ENCODE measurements around the gene TMEM132A. TPM values are rescaled to one million over a fixed set of nuclear protein-coding genes. Genes with fewer than 3 reads are reported as not detected.
A peak's percentile ranks its signal among the peaks of the same experiment; 100 is the strongest.

The TMEM132A gene
- total and polyA plus RNA-seq, 2 of the 13 experiments (the other 11 are each of a cell fraction or from before 2014, with no cell fraction given) = 11.1 to 32.9 TPM

DNA sequence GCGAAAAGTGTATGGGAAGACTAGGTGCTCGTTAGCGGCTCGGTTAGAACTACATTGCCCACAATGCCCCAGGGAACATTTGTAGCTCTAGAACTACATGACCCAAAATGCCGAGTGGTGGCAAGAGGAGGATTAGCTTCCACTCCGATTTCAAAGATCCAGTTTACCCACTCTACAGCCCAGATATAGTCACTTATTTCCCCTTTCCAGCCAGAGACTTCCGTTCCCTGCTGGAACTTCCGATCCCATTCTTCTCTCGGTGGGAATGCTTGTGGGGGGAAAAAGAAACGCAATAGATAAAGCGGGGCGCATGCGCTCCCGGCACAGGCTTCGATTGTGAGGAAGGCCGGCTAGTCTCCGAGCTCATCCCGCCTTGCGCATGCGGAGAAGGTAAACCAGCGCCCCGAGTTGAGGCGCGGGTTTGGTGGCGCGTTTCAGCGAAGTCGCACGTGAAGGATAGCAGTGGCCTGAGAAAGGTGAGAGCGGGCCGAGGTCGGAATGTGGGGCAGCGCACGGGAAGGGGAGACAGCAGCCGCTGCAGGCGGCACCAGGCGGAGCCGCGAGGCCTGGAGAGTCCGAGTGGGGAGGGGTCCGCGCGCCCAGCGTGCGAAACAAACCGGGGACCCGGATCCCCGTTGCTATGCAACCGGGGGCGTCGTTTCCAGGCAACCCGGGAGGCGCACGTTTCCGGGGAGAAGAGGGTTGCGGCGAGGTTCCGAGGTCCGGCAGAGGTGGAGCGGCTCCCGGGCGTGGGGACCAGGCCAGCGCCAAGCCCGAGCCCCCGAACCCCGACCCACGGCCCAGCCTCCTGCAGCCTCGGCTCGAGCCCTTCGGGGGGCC lies 10.2 kb upstream of the TMEM132A start, which contains the start of gene TMEM109:
Gene TMEM109, plus strand, starts transcription at position 366 of the 840 bp plus-strand sequence. CDS start 5,536 bp downstream, outside the sequence.
- H3K9ac ChIP-seq (ENCODE audit: insufficient read depth, low read depth, low read length) = peak within 1 kb of the TSS; percentile 62
- peak within 1 kb of the TSS; percentile 64 for H3K27ac ChIP-seq (ENCODE audit: extremely low read length, insufficient read depth, low read length)
- peak; percentile 68 for DNase-seq (ENCODE audit: low spot score)
- peak within 1 kb of the TSS; percentile 64 for H3K4me2 ChIP-seq (ENCODE audit: low read depth, low read length)
- 58% methylated on average over 58 of the region's 70 CpGs for WGBS (ENCODE audit: low lambda C conversion rate)
- intact Hi-C loops (cut with micrococcal nuclease; ENCODE audit: unreplicated experiment) (no loop called here), in situ Hi-C loops (cut with HindIII; ENCODE audit: extremely low pct_ligation_motif_present, low pct_unique_long_range_greater_than_20kb) (no loop called here)
- CTCF ChIA-PET (ENCODE audit: low intra/inter-chr PET ratio, low total read pairs) = no interaction called here
- H3K9me3 ChIP-seq (ENCODE audit: low read length) = no peaks in the 10 kb centered on the region
- peak within 1 kb of the TSS; percentile 24 to 62 (median 53); a peak in 5 of 6 replicates for H3K4me3 ChIP-seq (replicated peaks in 1 of 3; ENCODE audit: insufficient read depth in 1 of 3, low read depth in 2 of 3, low read length in 3 of 3)
- POLR2A ChIA-PET = interaction anchor here (1.0 to 1.5 kb wide), 4 partner anchors 9 to 63 kb away, joined by 3 to 7 read pairs (median 4); partner anchors contain the start of gene TMEM132A
- H3K36me3 ChIP-seq (replicated peaks in 1 of 2; ENCODE audit: control insufficient read depth in 1 of 2, insufficient read depth in 2 of 2, low read length in 2 of 2) = no peaks in the 10 kb centered on the region
- H2AFZ ChIP-seq (ENCODE audit: low read length) = peak within 1 kb of the TSS; percentile 79
- FAIRE-seq = peak; percentile 79
- BruUV-seq (replicated peaks) = TSS peak; percentile 63
- no peaks in the 10 kb centered on the region for H3K27me3 ChIP-seq (ENCODE audit: control insufficient read depth in 1 of 2, insufficient read depth in 2 of 2, low read length in 2 of 2)
- peaks cover 27% of the 10 kb centered on the region for H3K4me1 ChIP-seq (ENCODE audit: insufficient read depth, low read length)
- no peaks in the 10 kb centered on the region for H3K79me2 ChIP-seq (ENCODE audit: insufficient read depth, low read length)
- peak; percentile 92 for ATAC-seq
- H4K20me1 ChIP-seq (ENCODE audit: insufficient read depth, low read length) = no peaks in the 10 kb centered on the region
- TF ChIP-seq, protein P1, sequence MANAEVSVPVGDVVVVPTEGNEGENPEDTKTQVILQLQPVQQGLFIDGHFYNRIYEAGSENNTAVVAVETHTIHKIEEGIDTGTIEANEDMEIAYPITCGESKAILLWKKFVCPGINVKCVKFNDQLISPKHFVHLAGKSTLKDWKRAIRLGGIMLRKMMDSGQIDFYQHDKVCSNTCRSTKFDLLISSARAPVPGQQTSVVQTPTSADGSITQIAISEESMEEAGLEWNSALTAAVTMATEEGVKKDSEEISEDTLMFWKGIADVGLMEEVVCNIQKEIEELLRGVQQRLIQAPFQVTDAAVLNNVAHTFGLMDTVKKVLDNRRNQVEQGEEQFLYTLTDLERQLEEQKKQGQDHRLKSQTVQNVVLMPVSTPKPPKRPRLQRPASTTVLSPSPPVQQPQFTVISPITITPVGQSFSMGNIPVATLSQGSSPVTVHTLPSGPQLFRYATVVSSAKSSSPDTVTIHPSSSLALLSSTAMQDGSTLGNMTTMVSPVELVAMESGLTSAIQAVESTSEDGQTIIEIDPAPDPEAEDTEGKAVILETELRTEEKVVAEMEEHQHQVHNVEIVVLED (CRISPR knock-in tag; IDR thresholded peaks at IDR 0.05; ENCODE audit: borderline replicate concordance) = 0 out of 2 replicates have a peak, but pooled peaks have one; percentile 48
- TF ChIP-seq ZNF609 (CRISPR knock-in tag; IDR thresholded peaks at IDR 0.05; ENCODE audit: borderline replicate concordance) (no peak), RNF2 (conservative IDR thresholded peaks at IDR 0.05; ENCODE audit: low read depth) (no peak), ZNF329 (CRISPR knock-in tag; IDR thresholded peaks at IDR 0.05; ENCODE audit: low read depth) (peak; percentile 50; the same call in 1 of the 2 replicates), ZMYM3 (CRISPR knock-in tag; IDR thresholded peaks at IDR 0.05) (0 out of 2 replicates have a peak, but pooled peaks have one; percentile 24), NCOA5 (CRISPR knock-in tag; IDR thresholded peaks at IDR 0.05) (no peak), ZNF781 (CRISPR knock-in tag; IDR thresholded peaks at IDR 0.05; ENCODE audit: borderline replicate concordance, not compliant biosample characterization) (peak; percentile 72), PHF20 (CRISPR knock-in tag; IDR thresholded peaks at IDR 0.05) (peak; percentile 33; the same call in 1 of the 2 replicates), ZNF607 (CRISPR knock-in tag; IDR thresholded peaks at IDR 0.05; ENCODE audit: borderline replicate concordance) (no peak), NFIC (IDR thresholded peaks at IDR 0.05; ENCODE audit: low read length) (no peak), YY1 (IDR thresholded peaks at IDR 0.05; ENCODE audit: insufficient read depth, insufficient replicate concordance, low read depth, low read length) (no peak)
- TF ChIP-seq, protein P2, sequence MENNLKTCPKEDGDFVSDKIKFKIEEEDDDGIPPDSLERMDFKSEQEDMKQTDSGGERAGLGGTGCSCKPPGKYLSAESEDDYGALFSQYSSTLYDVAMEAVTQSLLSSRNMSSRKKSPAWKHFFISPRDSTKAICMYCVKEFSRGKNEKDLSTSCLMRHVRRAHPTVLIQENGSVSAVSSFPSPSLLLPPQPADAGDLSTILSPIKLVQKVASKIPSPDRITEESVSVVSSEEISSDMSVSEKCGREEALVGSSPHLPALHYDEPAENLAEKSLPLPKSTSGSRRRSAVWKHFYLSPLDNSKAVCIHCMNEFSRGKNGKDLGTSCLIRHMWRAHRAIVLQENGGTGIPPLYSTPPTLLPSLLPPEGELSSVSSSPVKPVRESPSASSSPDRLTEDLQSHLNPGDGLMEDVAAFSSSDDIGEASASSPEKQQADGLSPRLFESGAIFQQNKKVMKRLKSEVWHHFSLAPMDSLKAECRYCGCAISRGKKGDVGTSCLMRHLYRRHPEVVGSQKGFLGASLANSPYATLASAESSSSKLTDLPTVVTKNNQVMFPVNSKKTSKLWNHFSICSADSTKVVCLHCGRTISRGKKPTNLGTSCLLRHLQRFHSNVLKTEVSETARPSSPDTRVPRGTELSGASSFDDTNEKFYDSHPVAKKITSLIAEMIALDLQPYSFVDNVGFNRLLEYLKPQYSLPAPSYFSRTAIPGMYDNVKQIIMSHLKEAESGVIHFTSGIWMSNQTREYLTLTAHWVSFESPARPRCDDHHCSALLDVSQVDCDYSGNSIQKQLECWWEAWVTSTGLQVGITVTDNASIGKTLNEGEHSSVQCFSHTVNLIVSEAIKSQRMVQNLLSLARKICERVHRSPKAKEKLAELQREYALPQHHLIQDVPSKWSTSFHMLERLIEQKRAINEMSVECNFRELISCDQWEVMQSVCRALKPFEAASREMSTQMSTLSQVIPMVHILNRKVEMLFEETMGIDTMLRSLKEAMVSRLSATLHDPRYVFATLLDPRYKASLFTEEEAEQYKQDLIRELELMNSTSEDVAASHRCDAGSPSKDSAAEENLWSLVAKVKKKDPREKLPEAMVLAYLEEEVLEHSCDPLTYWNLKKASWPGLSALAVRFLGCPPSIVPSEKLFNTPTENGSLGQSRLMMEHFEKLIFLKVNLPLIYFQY (CRISPR knock-in tag; IDR thresholded peaks at IDR 0.05; ENCODE audit: borderline replicate concordance) = no peak
